ENCODE results near the gene RBM20.
"Not testable (repeated sequence)": the region's sequence is repeated elsewhere in the genome, so short reads cannot be mapped to it uniquely, and the experiment has no call there.

Gene RBM20

GRCh38 chr10:110705596-110705995 is 61.5 kb downstream of the RBM20 start:
- DNase-seq (ENCODE audit: low spot score): not testable (repeated sequence)

- DNase-seq (ENCODE audit: low spot score): no peak
Measured at GRCh38 chr10:110706690-110707098, 62.6 kb downstream of the RBM20 start.

GRCh38 chr10:110708776-110709443 is 64.8 kb downstream of the RBM20 start:
- DNase-seq (ENCODE audit: low spot score): no peak

GRCh38 chr10:110709444-110709828 is 65.3 kb downstream of the RBM20 start:
- DNase-seq (ENCODE audit: low spot score): no peak

- DNase-seq (ENCODE audit: low spot score): no peak
Measured at GRCh38 chr10:110709964-110710587, 65.9 kb downstream of the RBM20 start.

GRCh38 chr10:110710621-110711020 is 66.5 kb downstream of the RBM20 start:
- DNase-seq (ENCODE audit: low spot score): no peak

- no peak for DNase-seq (ENCODE audit: low spot score)
Measured at GRCh38 chr10:110711382-110711781, 67.2 kb downstream of the RBM20 start.

GRCh38 chr10:110714356-110714755 is 70.2 kb downstream of the RBM20 start:
- DNase-seq (ENCODE audit: low spot score): no peak

GRCh38 chr10:110717781-110718589 is 73.8 kb downstream of the RBM20 start:
- no peak for DNase-seq (ENCODE audit: low spot score)

GRCh38 chr10:110721406-110722038 is 77.4 kb downstream of the RBM20 start:
- peak; percentile 64 for DNase-seq (ENCODE audit: low spot score)

GRCh38 chr10:110723224-110723891 is 79.2 kb downstream of the RBM20 start:
- DNase-seq (ENCODE audit: low spot score): no peak

GRCh38 chr10:110724116-110724921 is 80.2 kb downstream of the RBM20 start:
- DNase-seq (ENCODE audit: low spot score): no peak

GRCh38 chr10:110724937-110725336 is 80.8 kb downstream of the RBM20 start:
- no peak for DNase-seq (ENCODE audit: low spot score)

- DNase-seq (ENCODE audit: low spot score): no peak
Measured at GRCh38 chr10:110725801-110726630, 81.9 kb downstream of the RBM20 start.

GRCh38 chr10:110727785-110728184 is 83.6 kb downstream of the RBM20 start:
- not testable (repeated sequence) for DNase-seq (ENCODE audit: low spot score)

GRCh38 chr10:110730345-110731050 is 86.4 kb downstream of the RBM20 start:
- no peak for DNase-seq (ENCODE audit: low spot score)

- no peak for DNase-seq (ENCODE audit: low spot score)
Measured at GRCh38 chr10:110733218-110733952, 89.2 kb downstream of the RBM20 start.

- DNase-seq (ENCODE audit: low spot score): no peak
Measured at GRCh38 chr10:110735620-110736027, 91.5 kb downstream of the RBM20 start.
